Measurements from ENCODE around the gene NUMB. TPM values are rescaled to one million over a fixed set of nuclear protein-coding genes. Genes with fewer than 3 reads are reported as not detected.

The NUMB gene
- total and polyA plus RNA-seq, 2 of the 13 experiments (the other 11 are each of a cell fraction or from before 2014, with no cell fraction given) = 20.3 to 71.1 TPM

- FAIRE-seq = no peak
- no peaks in the 10 kb centered on the region for H4K20me1 ChIP-seq (ENCODE audit: insufficient read depth, low read length)
- H3K4me3 ChIP-seq (replicated peaks in 1 of 3; ENCODE audit: insufficient read depth in 1 of 3, low read depth in 2 of 3, low read length in 3 of 3) = peak overlapping the region; percentile 54 to 73 (median 66)
- no peak for DNase-seq (ENCODE audit: low spot score)
- peak overlapping the region; percentile 34; the same call in 1 of the 2 replicates for H3K9ac ChIP-seq (ENCODE audit: insufficient read depth, low read depth, low read length)
- peak; percentile 36 for ATAC-seq
- H3K79me2 ChIP-seq (ENCODE audit: insufficient read depth, low read length) = no peaks in the 10 kb centered on the region
- H3K4me1 ChIP-seq (ENCODE audit: insufficient read depth, low read length) = peaks cover 31% of the 10 kb centered on the region
- intact Hi-C loops (cut with micrococcal nuclease; ENCODE audit: unreplicated experiment) = loop anchor here (10.0 kb wide), 1 partner anchor 47 kb away; no protein-coding TSS in a partner anchor
- H3K27ac ChIP-seq (ENCODE audit: extremely low read length, insufficient read depth, low read length) = no peak overlapping the region
- 3% methylated on average over 18 of the region's 73 CpGs for WGBS (ENCODE audit: low lambda C conversion rate)
- CTCF ChIA-PET (ENCODE audit: low intra/inter-chr PET ratio, low total read pairs) = no interaction called here
- BruUV-seq (replicated peaks) = no TSS peak
- no peaks in the 10 kb centered on the region for H3K36me3 ChIP-seq (replicated peaks in 1 of 2; ENCODE audit: control insufficient read depth in 1 of 2, insufficient read depth in 2 of 2, low read length in 2 of 2)
- POLR2A ChIA-PET = no interaction called here
- H3K4me2 ChIP-seq (ENCODE audit: low read depth, low read length) = peak overlapping the region; percentile 92
- in situ Hi-C loops (cut with HindIII; ENCODE audit: extremely low pct_ligation_motif_present, low pct_unique_long_range_greater_than_20kb) = no loop called here
- no peaks in the 10 kb centered on the region for H3K9me3 ChIP-seq (ENCODE audit: low read length)
- no peak overlapping the region for H2AFZ ChIP-seq (ENCODE audit: low read length)
- H3K27me3 ChIP-seq (ENCODE audit: control insufficient read depth in 1 of 2, insufficient read depth in 2 of 2, low read length in 2 of 2) = peaks cover 19 to 84% of the 10 kb centered on the region in 2 experiments
- TF ChIP-seq ZBTB7B (CRISPR knock-in tag; IDR thresholded peaks at IDR 0.05) (peak; percentile 30; the same call in 1 of the 2 replicates), RFX5 (IDR thresholded peaks at IDR 0.05; ENCODE audit: low read depth, low read length) (no peak), SALL1 (CRISPR knock-in tag; IDR thresholded peaks at IDR 0.05) (0 out of 2 replicates have a peak, but pooled peaks have one; percentile 10), KAT8 (CRISPR knock-in tag; IDR thresholded peaks at IDR 0.05) (0 out of 2 replicates have a peak, but pooled peaks have one; percentile 10), ZNF276 (CRISPR knock-in tag; IDR thresholded peaks at IDR 0.05; ENCODE audit: low read depth) (no peak), MAFK (conservative IDR thresholded peaks at IDR 0.05 in 1 of 2, IDR thresholded peaks at IDR 0.05 in 1 of 2; ENCODE audit: low read length in 2 of 2) (no peak), KLF6 (CRISPR knock-in tag; IDR thresholded peaks at IDR 0.05) (no peak), JARID2 (CRISPR knock-in tag; IDR thresholded peaks at IDR 0.05; ENCODE audit: insufficient replicate concordance) (no peak), TFAP4 (IDR thresholded peaks at IDR 0.05; ENCODE audit: borderline replicate concordance, low read depth) (no peak), ZNF777 (CRISPR knock-in tag; IDR thresholded peaks at IDR 0.05) (0 out of 2 replicates have a peak, but pooled peaks have one; percentile 33), ZNF512 (CRISPR knock-in tag; IDR thresholded peaks at IDR 0.05) (no peak), TBX2 (CRISPR knock-in tag; IDR thresholded peaks at IDR 0.05; ENCODE audit: borderline replicate concordance) (peak; percentile 22; the same call in 1 of the 2 replicates), HNRNPH1 (optimal IDR thresholded peaks at IDR 0.05; ENCODE audit: low read depth, low read length) (no peak), ZNF430 (CRISPR knock-in tag; IDR thresholded peaks at IDR 0.05) (no peak), ZSCAN12 (CRISPR knock-in tag; IDR thresholded peaks at IDR 0.05) (no peak), MTA3 (CRISPR knock-in tag; IDR thresholded peaks at IDR 0.05) (no peak), DZIP1 (CRISPR knock-in tag; IDR thresholded peaks at IDR 0.05) (0 out of 2 replicates have a peak, but pooled peaks have one; percentile 55)
Observed at GRCh38 chr14:73237786-73238423, 220.4 kb downstream of the NUMB start.
